ENCODE results near the gene TMEFF2. TPM values are rescaled to one million over a fixed set of nuclear protein-coding genes. Genes with fewer than 3 reads are reported as not detected.

TMEFF2 gene
- total and polyA plus RNA-seq, 4 donors = 0.08 TPM; not detected in 3

- Histone ChIP-seq H3K9me3 (ENCODE audit: control insufficient read depth in 4 of 4, low read length in 3 of 4) (no peaks in the 10 kb centered on the region), H3K27ac (ENCODE audit: low read depth in 1 of 2, low read length in 2 of 2) (no peak overlapping the region), H3K4me1 (ENCODE audit: control insufficient read depth in 4 of 4, insufficient read depth in 4 of 4, low read length in 3 of 4) (peaks cover 0 to 23% (median 23%) of the 10 kb centered on the region in 4 donors), H3K9ac (ENCODE audit: low read depth in 1 of 2, low read length in 2 of 2) (no peak overlapping the region), H3K27me3 (ENCODE audit: control insufficient read depth in 4 of 4, insufficient read depth in 4 of 4, low read length in 3 of 4) (no peaks in the 10 kb centered on the region), H3K4me3 (ENCODE audit: low read depth in 1 of 3, low read length in 3 of 3) (no peak overlapping the region), H3K36me3 (ENCODE audit: control insufficient read depth in 4 of 4, insufficient read depth in 3 of 4, low read depth in 1 of 4, low read length in 3 of 4) (no peaks in the 10 kb centered on the region)
- TF ChIP-seq REST (IDR thresholded peaks at IDR 0.05) = no peak
- DNase-seq (ENCODE audit: low spot score) = no peak
- WGBS = 89% methylated on average over 3 of the region's 3 CpGs
Observed at GRCh38 chr2:192145496-192145895, 49.2 kb downstream of the TMEFF2 start.

DNA sequence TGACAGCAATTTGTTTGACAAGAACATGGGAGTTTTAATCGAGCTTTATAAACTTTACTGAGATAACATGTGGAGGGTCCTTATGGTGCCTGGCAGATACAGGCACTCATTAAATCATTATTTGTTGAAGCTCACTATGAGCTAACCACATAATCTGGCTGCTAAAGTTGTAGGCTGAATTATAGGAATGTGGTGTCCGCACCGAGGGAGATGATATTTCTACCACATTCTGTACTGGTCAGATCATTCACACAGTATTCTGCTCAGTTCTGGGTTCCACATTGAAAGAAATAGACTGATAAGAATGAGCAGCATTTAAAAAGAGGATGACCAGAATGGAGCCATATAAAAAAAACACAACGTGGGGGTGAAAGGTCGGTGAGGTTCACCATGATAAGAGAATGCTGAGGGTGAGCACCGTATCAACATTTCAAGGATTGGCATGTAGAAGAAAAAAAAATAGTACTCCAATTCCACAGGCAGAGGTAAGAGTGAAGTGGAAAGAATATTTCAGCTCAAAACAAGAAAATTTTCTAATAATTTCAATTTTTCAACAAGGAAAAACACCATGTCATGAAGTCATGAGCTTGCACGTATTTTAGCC is 54.4 kb downstream of the TMEFF2 start:
- H3K9ac ChIP-seq (ENCODE audit: low read depth in 1 of 2, low read length in 2 of 2) = no peak overlapping the region
- H3K4me1 ChIP-seq (ENCODE audit: control insufficient read depth in 4 of 4, insufficient read depth in 4 of 4, low read length in 3 of 4) = no peaks in the 10 kb centered on the region
- DNase-seq (ENCODE audit: low spot score) = no peak
- H3K4me3 ChIP-seq (ENCODE audit: low read depth in 1 of 3, low read length in 3 of 3) = no peak overlapping the region
- H3K9me3 ChIP-seq (ENCODE audit: control insufficient read depth in 4 of 4, low read length in 3 of 4) = no peaks in the 10 kb centered on the region
- H3K27ac ChIP-seq (ENCODE audit: low read depth in 1 of 2, low read length in 2 of 2) = no peak overlapping the region
- TF ChIP-seq JUND (IDR thresholded peaks at IDR 0.05) = no peak
- TF ChIP-seq SP1 (IDR thresholded peaks at IDR 0.05) = no peak
- TF ChIP-seq ZBTB33 (IDR thresholded peaks at IDR 0.05) = no peak
- no peak for TF ChIP-seq REST (IDR thresholded peaks at IDR 0.05)
- no peak for TF ChIP-seq RAD21 (IDR thresholded peaks at IDR 0.05)
- TF ChIP-seq HNF4G (IDR thresholded peaks at IDR 0.05) = no peak
- no peaks in the 10 kb centered on the region for H3K27me3 ChIP-seq (ENCODE audit: control insufficient read depth in 4 of 4, insufficient read depth in 4 of 4, low read length in 3 of 4)
- no peaks in the 10 kb centered on the region for H3K36me3 ChIP-seq (ENCODE audit: control insufficient read depth in 4 of 4, insufficient read depth in 3 of 4, low read depth in 1 of 4, low read length in 3 of 4)
- 77% methylated on average over 7 of the region's 7 CpGs for WGBS

GRCh38 chr2:192139813-192140212 is 54.9 kb downstream of the TMEFF2 start:
- Histone ChIP-seq H3K4me3 (ENCODE audit: low read depth in 1 of 3, low read length in 3 of 3) (no peak overlapping the region), H3K27ac (ENCODE audit: low read depth in 1 of 2, low read length in 2 of 2) (no peak overlapping the region), H3K27me3 (ENCODE audit: control insufficient read depth in 4 of 4, insufficient read depth in 4 of 4, low read length in 3 of 4) (no peaks in the 10 kb centered on the region), H3K9me3 (ENCODE audit: control insufficient read depth in 4 of 4, low read length in 3 of 4) (no peaks in the 10 kb centered on the region), H3K36me3 (ENCODE audit: control insufficient read depth in 4 of 4, insufficient read depth in 3 of 4, low read depth in 1 of 4, low read length in 3 of 4) (no peaks in the 10 kb centered on the region), H3K9ac (ENCODE audit: low read depth in 1 of 2, low read length in 2 of 2) (no peak overlapping the region), H3K4me1 (ENCODE audit: control insufficient read depth in 4 of 4, insufficient read depth in 4 of 4, low read length in 3 of 4) (no peaks in the 10 kb centered on the region)
- WGBS = 34% methylated on average over 1 of the region's 1 CpG
- DNase-seq (ENCODE audit: low spot score) = no peak
- TF ChIP-seq NR2F2 (IDR thresholded peaks at IDR 0.05) (no peak), FOXA1 (IDR thresholded peaks at IDR 0.05) (no peak), JUND (IDR thresholded peaks at IDR 0.05) (no peak), RXRA (IDR thresholded peaks at IDR 0.05) (no peak), GABPA (IDR thresholded peaks at IDR 0.05 in 1 of 2, conservative IDR thresholded peaks at IDR 0.05 in 1 of 2) (no peak), SP1 (IDR thresholded peaks at IDR 0.05) (no peak), ZBTB33 (IDR thresholded peaks at IDR 0.05) (no peak), MAX (IDR thresholded peaks at IDR 0.05) (no peak), RAD21 (IDR thresholded peaks at IDR 0.05) (no peak), HNF4A (conservative IDR thresholded peaks at IDR 0.05) (no peak)
- TF ChIP-seq, protein P1, sequence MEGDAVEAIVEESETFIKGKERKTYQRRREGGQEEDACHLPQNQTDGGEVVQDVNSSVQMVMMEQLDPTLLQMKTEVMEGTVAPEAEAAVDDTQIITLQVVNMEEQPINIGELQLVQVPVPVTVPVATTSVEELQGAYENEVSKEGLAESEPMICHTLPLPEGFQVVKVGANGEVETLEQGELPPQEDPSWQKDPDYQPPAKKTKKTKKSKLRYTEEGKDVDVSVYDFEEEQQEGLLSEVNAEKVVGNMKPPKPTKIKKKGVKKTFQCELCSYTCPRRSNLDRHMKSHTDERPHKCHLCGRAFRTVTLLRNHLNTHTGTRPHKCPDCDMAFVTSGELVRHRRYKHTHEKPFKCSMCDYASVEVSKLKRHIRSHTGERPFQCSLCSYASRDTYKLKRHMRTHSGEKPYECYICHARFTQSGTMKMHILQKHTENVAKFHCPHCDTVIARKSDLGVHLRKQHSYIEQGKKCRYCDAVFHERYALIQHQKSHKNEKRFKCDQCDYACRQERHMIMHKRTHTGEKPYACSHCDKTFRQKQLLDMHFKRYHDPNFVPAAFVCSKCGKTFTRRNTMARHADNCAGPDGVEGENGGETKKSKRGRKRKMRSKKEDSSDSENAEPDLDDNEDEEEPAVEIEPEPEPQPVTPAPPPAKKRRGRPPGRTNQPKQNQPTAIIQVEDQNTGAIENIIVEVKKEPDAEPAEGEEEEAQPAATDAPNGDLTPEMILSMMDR (IDR thresholded peaks at IDR 0.05; ENCODE audit: low read depth, low read length, missing input control) = no peak
